BJ (cell line): ENCODE results near the gene ITGAV. TPM values are rescaled to one million over a fixed set of nuclear protein-coding genes. Genes with fewer than 3 reads are reported as not detected.

Source experiments
- CTCF ChIA-PET: fragments of 350-600 bp; formaldehyde crosslinking; extraction: SDS; loops from one replicate; lab custom pipeline; 2021; ENCODE audit warnings: antibody characterized with exemption, inconsistent platforms; lab: Yijun Ruan, JAX
- POLR2A ChIA-PET: fragments of 300-600 bp; sonication (Branson Sonifier 250); formaldehyde crosslinking; extraction: SDS; loops from one replicate; lab custom pipeline; 2021; ENCODE audit warnings: antibody characterized with exemption; lab: Charles Lee
- DNase-seq: peaks from one replicate; pipeline ENCODE4 v3.0.0-alpha.2; 2011; ENCODE audit warnings: low read depth
- H3K27me3 ChIP-seq: 2 replicates; pipeline ENCODE4 v1.6.0; 2011; ENCODE audit warnings: low read length; ENCODE audit not compliant: control insufficient read depth, insufficient read depth
- H3K36me3 ChIP-seq: 2 replicates; pipeline ENCODE4 v1.5.1; 2011; ENCODE audit warnings: low read length; ENCODE audit not compliant: control insufficient read depth, insufficient read depth
- H3K4me3 ChIP-seq: 2 replicates; pipeline ENCODE4 v1.5.1; 2011; ENCODE audit warnings: low read depth, mild to moderate bottlenecking, control low read depth, low read length
- polyA plus RNA-seq: library from polyadenylated mRNA; depleted of rRNA; stranded (reverse); fragments of >200 nt; gene quantifications from 2 replicates; pipeline ENCODE4 v1.2.3, GENCODE V29; 2011
- TF ChIP-seq, protein P1 (sequence below): IDR thresholded peaks from 2 replicates; pipeline ENCODE4 v1.5.1; 2011; ENCODE audit warnings: low read depth, mild to moderate bottlenecking, control low read depth, inconsistent platforms, low read length, moderate library complexity; ENCODE audit not compliant: insufficient read depth

The ITGAV gene
- polyA plus RNA-seq, 1 experiment: 103 TPM

DNA sequence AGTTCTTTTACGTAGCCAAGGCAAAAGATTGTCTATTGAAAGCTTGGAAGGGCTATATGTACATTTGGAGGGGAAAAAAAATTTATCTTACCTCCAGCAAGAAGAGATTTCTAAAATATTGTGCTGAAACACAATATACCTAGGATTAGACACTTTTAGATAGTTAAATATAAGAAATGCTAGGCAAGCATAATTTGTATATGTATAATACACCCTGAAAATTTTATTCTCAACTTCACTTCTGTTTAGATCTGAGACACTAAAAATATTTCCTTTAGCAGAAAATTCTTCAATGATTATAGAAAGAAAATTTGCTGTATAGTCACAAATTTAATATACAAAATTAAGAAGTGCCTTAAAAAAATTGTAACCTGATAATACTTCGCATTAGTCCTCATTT is 42.6 kb downstream of the ITGAV start:
- H3K4me3 ChIP-seq: no peak overlapping the region
- H3K27me3 ChIP-seq: no peaks in the 10 kb centered on the region
- POLR2A ChIA-PET: no interaction called here
- H3K36me3 ChIP-seq: peaks cover 1% of the 10 kb centered on the region
- TF ChIP-seq, protein P1, sequence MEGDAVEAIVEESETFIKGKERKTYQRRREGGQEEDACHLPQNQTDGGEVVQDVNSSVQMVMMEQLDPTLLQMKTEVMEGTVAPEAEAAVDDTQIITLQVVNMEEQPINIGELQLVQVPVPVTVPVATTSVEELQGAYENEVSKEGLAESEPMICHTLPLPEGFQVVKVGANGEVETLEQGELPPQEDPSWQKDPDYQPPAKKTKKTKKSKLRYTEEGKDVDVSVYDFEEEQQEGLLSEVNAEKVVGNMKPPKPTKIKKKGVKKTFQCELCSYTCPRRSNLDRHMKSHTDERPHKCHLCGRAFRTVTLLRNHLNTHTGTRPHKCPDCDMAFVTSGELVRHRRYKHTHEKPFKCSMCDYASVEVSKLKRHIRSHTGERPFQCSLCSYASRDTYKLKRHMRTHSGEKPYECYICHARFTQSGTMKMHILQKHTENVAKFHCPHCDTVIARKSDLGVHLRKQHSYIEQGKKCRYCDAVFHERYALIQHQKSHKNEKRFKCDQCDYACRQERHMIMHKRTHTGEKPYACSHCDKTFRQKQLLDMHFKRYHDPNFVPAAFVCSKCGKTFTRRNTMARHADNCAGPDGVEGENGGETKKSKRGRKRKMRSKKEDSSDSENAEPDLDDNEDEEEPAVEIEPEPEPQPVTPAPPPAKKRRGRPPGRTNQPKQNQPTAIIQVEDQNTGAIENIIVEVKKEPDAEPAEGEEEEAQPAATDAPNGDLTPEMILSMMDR: no peak
- DNase-seq: no peak
- CTCF ChIA-PET: interaction anchor here (1.6 kb wide), 1 partner anchor 9 kb away, joined by 7 read pairs; no protein-coding TSS in a partner anchor

DNA sequence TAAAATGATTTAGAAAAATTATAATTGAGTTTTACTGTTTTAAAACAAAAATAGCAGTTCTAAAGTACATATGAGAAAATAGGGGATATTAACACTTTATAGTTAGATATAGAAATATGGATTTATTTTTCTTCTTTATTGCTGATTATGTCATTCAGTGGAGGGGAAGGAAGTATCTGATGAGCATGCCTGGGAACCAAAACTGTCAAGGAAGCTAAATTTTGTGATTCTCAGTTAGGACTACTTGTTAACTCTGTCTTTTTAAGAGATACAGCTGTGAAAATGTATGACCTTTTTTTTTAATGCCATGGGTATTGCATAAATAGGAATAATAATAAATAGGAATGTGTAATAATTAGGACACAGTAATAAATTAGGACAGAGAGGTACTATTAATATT is 44.8 kb downstream of the ITGAV start:
- ChIA-PET POLR2A (no interaction called here), CTCF (no interaction called here)
- TF ChIP-seq, protein P1: no peak
- Histone ChIP-seq H3K36me3 (peaks cover 3% of the 10 kb centered on the region), H3K27me3 (no peaks in the 10 kb centered on the region), H3K4me3 (no peak overlapping the region)
- no peak for DNase-seq

DNA sequence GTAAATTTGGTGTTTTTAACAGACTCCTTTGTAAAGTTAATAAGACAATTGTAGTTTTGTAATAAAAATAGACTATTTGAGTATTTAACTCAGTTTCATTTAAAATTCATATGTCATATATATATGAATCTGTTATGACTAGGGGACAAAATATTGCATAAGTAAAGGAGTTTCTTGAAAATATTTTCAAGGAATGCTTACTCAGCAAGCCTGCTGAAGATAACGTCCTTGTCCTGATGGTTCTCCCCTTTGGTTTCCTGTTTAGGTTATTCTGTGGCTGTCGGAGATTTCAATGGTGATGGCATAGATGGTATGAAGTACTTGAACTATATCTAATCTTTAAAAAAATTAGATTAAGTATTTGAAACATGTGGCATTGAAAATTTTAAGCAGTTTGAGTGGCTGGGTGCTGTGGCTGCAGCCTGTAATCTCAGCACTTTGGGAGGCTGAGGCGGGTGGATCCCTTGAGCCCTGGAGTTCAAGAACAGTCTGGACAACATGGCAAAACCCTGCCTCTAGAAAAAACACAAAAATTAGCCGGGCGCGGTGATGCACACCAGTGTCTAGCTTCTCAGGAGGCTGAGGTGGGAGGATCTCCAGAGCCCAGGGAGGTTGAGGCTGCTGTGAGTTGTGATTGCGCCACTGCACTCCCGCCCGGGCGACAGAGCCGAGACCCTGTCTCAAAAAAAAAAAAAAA is 47.1 kb downstream of the ITGAV start:
- POLR2A ChIA-PET: no interaction called here
- H3K27me3 ChIP-seq: no peaks in the 10 kb centered on the region
- H3K36me3 ChIP-seq: peaks cover 3% of the 10 kb centered on the region; the same call in 1 of the 2 replicates
- no peak overlapping the region for H3K4me3 ChIP-seq
- DNase-seq: no peak
- TF ChIP-seq, protein P1: no peak
- CTCF ChIA-PET: no interaction called here

DNA sequence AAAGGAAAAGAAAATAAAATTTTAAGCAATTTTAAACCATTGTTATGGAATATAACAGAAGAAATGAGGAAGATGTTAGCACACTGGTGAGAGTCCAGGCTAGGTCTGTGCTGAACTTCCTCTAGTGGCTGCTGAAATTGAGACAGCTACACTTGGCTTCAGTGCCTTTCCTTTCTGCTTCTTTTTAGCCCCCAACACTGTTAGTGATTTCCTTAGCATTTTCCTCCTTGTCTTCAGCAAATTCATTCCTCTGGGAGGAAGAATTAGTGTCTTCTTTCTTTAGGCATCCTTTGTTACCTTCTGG is 47.6 kb downstream of the ITGAV start:
- H3K27me3 ChIP-seq: no peaks in the 10 kb centered on the region
- POLR2A ChIA-PET: no interaction called here
- CTCF ChIA-PET: interaction anchor here (0.7 to 1.1 kb wide), 2 partner anchors 8 to 134 kb away, joined by 3 to 5 read pairs; no protein-coding TSS in a partner anchor
- peaks cover 3% of the 10 kb centered on the region; the same call in 1 of the 2 replicates for H3K36me3 ChIP-seq
- TF ChIP-seq, protein P1: no peak
- DNase-seq: no peak
- no peak overlapping the region for H3K4me3 ChIP-seq

DNA sequence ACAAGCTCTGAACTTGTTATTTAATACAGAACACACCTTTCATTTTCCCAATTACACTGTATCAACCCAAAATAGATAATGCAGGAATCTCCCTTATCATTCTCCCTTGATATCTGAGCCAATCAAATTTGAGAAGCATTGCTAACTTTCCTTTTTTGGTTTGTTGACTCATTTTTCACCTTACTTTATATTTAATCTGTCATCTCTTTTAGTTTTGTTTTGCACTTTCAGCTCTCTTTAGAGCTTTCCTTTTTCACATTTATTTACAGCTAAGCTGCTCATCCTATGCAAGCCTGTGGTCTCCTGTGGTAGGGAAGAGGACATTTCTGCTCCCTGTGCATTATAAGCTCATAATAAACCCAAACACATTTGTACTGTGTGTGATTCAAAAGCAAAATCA is 50.1 kb downstream of the ITGAV start:
- TF ChIP-seq, protein P1: no peak
- ChIA-PET POLR2A (interaction anchor here (0.6 kb wide), 1 partner anchor 27 kb away, joined by 4 read pairs; no protein-coding TSS in a partner anchor), CTCF (interaction anchor here (0.7 to 4.3 kb wide), 3 partner anchors 114 to 136 kb away, joined by 3 to 102 read pairs (median 25); no protein-coding TSS in a partner anchor)
- H3K27me3 ChIP-seq: no peaks in the 10 kb centered on the region
- no peak overlapping the region for H3K4me3 ChIP-seq
- H3K36me3 ChIP-seq: peaks cover 5% of the 10 kb centered on the region; the same call in 1 of the 2 replicates
- DNase-seq: no peak
